Measurements from ENCODE around the gene B4GALNT3.
"Not testable (repeated sequence)": the region's sequence is repeated elsewhere in the genome, so short reads cannot be mapped to it uniquely, and the experiment has no call there.

B4GALNT3 gene

DNA sequence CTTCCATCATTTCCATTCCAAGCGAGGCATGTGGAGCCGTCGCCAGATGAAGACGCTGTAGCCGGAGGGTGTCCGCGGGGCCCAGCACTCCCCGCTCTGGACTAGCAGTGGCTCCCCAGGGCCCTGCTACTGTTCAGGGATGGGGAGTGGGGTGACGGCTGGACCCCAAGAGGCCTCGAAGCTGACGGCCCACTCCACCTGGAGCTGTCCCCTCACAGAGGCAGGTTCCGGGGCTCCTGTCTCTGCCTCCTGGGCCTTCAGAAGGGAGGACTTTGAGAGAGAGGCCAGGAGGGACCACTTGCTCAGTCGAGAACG lies 101.6 kb downstream of the B4GALNT3 start:
- DNase-seq: no peak

DNA sequence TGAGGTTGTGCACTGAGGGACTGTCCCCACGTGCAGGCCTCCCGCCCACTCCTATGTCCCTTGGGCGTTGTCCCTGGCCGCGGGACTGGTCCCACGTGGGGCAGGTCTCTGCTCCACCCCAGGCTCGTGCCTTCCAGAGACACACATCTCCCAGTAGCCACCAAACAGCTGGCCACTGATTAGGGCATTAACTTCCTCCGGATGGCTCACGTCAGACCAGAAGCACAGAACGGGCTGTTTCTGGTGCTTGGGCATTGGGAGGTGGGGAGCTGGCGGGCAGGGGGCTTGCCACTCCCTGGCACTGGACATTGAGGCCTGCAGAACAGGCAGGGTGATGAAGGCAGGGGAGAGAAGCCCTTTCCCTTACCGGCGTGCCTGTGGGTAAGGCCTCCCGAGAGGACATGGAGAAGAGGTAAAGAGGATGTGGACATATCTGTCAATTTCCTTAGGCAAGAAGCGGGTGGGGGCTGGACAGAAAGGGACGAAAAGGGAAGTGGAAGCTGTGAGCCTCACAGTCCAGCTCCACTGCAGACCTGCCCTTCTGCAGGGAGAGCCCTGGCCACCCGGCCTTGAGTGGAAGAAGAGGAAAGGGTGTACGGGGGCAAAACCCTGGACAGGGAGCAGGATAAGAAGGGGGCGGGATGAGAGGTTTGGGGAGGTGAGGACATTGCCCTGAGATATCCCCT lies 102.3 kb downstream of the B4GALNT3 start:
- DNase-seq: no peak

DNA sequence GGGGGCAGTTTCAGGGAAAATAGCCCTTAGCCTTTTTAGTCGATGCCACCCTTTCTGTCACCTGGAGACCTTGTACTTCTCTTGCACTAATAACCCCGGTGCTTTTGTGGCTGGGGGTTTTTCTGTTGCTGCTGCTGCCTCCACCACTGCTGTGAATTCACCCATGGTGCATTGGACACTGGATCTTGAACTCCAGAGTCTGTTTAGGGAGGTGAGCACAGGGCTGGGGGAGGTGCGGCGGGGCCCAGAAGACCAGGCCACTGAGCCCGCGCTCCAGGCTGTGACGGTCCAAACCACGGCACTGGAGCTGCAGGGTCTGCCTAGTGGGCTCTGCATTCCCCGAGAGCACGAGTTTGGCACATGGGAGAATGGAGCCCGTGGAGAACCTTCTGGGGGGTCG lies 102.9 kb downstream of the B4GALNT3 start:
- DNase-seq: no peak

DNA sequence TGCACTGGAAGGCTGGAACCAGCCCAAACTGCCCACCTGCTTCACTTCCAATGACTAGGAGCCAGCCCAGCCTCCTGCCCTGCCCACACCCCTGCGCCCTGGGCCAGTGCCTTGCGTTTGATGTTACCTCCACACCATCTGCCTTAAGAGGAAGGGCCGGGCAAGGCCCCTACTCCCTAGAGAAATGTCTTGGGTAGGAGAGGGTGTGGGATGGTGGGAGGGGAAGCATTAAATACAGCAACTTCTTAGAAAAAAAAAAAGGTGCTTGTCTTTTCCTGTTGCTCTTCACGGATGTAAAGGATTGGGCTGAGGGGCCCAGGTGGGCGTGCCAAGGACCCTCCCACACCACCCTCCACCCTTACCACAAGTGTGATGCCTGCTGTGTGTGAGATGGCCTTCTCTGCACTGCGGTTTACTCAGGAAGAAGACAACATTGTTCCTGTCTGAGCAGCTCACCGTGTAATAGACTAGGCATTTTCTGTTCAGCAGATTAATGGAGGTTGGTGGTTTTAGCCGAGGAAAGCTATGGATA lies 103.6 kb downstream of the B4GALNT3 start:
- no peak for DNase-seq

DNA sequence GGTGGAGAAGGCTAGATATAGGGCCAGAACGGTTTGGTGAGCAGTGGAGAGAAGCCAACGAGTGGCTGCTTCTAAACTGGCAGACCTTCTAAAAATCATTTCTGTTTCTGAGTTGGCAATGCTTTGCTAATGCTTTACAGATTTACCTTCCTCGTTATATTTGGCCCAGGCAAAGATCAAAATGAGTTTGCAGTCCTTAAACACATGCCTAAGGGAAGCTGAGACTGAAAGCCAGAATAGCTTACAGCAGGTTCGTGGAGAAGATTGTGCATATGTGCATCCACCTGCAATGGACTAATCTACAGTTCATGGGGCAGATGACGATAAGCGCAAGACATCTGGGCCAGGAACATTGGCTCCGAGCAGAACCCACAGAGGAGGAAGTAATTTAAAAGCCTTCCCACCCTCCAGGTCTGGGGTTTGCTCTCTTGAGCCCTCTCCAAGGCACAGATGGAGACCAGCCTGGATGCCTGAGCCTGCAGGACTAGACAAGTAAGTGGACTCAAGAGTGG lies 104.1 kb downstream of the B4GALNT3 start:
- DNase-seq: no peak

DNA sequence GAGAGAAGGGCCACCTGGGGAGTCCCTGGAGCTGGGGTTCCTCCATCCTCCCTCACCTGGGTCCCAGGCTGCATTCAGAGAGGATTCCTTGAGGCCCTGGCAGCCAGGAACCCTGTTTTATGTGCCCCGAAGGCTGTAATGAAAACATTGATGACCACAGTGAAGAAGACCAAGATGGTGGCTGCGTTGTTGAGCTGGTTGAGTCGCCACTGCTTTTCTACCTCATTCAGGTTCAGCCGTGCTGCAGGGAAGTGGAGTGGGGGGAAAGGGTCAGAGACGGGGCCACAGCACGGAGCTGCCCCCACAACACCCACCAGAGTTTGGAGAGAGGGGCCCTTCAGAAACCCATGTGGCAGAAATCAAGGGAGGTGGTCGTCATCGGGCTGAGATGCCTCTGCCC lies 105.4 kb downstream of the B4GALNT3 start:
- DNase-seq: no peak

DNA sequence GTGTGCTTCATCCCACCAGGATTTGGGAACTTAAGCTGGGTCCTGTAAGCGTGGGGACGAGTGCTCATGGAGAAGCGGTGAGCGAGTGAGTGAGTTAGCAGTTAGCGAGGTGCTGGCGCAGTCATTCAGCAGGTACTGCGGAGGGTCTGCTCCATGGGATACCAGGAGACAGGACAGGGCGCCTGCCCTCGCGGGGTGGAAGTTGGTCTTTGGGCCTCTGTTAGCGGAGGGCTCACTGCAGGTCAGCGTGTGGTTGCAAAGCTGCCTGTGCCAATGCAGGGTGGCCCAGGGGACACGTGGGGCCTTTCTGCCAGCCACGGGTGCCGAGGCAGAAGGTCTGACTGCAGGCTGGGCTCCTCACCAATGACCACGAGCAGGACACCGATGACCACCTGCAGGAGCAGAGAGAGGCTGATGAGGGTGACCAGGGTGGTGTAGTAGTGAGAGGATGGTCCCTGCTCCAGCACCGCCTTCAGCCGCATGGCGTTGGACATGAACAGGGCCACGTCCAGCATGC lies 105.9 kb downstream of the B4GALNT3 start:
- DNase-seq: no peak

DNA sequence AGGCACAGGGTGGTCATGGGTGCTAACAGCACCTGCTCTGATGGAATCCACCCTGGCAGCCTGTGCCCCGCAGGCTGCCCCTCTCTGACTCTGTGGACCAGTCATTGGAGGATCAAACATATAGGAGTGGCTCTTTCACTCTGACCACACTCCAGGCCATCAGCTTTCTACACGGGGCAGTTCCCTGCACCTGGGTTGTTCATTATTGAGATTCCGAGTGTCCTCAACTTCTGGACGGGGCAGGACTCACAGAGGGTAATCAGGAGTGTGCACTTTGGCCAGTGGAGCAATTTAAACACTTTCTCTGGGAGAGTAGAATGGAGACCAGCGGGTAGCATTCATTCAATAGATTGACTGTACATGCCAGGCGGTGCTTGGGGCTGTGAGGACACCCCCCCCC lies 108.7 kb downstream of the B4GALNT3 start:
- no peak for DNase-seq

DNA sequence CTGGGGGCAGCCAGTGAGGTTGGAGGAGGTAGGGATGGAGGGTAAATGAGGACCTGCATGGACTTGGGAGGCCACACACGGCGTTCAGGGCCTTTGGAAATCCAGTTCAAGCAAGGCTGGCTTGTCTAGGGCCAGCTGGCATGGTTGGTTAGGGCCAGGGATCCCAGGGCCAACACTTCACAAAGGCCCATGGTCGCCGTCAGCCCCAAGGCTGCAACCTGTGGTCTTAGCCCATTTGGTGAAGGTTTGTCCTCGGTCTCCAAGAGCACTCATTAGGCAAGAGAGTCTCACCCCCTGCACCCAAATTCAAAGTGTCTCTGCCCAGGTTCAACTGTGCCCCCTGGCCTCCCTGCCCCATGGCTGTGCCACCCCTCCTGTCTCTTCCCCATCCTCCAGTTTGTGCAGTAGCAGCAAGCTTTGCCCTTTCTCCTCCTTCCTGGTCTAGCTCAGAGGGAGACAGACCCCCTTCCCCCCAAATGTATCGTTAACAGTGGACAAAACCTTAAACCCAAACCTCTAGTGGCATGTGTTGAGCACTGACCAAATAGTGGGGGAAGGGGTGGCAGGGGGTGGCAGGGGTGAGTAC lies 109.4 kb downstream of the B4GALNT3 start:
- DNase-seq: no peak

DNA sequence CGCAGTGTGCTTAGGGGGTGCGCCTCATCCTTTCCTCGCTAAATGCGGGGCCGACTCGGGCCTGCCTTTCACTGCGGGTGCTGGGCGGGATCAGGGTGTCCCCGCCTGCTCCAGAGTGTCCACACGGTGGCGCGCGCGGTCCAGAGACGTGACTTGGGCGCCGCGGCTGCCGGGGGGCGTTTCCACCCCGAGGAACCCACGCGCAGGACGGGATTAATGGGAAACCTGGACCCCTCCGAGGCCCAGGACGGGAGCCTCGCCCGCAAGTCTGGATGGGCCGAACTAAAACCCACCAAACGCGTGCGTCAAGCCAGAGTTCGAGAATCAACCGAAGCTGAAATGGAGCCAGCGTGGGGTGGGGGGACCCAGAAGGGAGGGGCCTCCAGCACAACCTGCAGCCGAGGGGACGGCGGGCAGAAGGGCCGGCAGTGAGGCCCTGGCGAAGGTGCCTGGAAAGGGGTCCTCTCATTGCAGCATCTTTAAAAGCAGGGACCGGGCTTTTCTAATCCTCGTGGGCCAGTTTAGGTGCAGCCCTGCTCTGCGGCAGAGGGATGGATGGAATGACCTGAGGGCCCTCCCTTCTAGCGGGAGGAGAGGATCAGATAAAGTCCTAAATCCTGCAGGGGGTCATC lies 110.2 kb downstream of the B4GALNT3 start:
- peak; percentile 46 for DNase-seq

DNA sequence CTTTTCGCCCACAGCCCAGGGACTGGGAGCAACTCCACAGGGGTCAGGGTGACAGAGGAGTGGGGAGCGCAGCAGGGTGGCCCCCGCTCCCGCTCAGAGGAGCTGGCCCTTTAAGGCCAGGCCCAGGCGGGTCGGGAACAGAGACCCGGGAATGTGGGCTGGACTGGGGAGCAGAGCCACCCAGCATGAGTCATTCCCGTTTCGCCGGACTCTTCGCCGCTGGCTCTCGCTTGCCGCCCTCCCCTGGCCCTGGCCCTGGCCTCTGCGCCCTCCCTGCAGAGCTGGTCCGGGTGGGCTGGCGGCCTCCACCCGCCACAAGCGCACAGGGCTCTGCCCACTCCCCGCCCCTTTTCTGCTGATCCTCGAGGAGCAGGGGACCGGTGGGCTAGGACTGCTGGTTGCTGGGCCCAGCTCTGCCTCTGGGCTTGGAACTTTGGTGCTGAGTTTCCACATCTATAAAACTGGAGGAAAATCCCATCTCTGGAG lies 110.7 kb downstream of the B4GALNT3 start:
- DNase-seq: no peak

DNA sequence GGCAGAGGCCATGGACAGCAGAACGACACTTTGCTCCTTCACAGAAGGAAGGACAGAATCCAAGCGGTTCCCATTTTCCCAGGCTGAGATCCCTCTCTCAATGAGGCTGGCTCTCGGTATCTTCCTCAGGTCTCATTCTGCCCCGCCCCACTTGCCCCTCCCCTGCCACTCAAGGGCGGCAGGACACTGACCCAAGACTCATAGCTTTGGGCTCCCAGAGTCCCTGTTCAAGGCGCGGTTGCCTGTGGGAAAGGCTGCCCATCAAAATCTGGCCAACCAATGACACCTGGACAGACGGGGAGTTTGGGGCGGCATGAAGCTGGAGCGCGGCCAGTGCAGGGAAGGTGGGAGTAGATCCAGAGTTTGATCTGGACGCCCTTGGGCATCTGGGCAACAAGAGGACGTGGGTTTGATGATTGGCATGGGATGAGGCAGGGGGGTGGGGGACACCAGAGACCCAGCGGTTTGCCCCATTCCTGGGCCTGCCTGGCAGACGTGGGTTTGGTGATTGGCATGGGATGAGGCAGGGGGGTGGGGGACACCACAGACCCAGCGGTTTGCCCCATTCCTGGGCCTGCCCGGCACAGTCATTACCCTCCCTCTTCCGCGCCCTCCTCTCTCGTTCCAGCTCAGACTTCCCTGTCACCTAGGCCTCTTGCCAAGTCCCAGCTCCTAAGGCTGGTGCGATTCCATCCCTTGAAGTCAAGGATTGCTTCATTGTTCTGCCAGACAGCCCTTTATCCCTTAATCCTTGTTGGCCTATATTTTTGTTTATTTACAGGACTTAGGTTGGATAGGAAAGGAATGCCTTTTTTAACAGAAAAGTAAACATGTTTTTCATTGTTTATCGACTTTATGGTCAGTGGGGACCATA lies 111.4 kb downstream of the B4GALNT3 start:
- peak; percentile 66 for DNase-seq

DNA sequence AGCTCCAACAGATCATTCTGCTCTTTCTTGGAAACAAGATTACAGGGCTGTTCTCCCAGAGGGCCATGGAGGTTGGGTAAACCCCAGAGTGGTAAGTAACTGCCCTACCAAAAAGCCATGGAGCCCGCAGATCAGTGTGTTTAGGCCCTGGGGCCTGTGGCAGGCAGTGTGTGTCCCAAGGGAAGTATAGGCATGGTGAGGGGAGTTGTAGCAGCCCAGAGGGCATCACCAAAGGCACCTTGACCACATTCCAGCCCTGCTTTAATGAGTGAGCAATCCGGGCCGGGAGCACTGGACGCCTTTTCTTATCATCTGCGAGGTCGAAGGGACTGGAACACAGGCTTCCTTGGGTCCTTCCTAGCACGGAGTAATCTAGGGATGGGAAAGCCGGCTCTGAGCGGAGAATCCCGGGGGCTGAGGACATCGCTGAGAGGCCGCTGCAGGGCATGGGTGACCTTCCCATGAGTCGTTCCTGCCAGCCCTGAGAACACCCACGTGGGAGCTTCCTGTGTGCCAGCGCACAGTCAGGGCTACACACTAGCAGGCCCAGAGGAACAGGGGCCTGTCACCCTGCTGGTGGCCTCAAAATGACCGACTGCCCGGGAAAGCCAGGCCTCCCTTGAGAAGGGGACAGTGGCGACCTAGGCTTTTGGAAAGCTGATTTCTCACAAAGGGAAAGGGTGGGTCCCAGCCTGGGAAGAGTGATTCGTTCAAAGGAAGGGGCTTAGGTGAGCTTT lies 112.2 kb downstream of the B4GALNT3 start:
- DNase-seq: no peak

DNA sequence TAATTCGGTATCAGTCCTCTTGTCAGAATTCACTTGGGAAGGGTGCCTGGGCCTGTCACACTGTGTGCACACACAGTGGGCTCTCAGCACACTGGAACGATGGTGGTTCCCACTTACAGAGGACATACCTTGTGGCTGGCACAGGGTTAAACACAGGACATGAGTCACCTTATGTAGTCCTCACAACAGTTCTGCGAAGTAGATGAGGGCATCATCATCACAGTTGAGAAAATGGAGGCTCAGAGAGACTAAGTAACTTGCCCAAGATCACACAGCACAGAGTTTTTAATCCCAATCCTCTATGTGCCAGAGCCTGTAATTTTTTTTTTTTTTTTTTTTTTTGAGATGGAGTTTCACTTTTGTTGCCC lies 112.8 kb downstream of the B4GALNT3 start:
- no peak for DNase-seq

DNA sequence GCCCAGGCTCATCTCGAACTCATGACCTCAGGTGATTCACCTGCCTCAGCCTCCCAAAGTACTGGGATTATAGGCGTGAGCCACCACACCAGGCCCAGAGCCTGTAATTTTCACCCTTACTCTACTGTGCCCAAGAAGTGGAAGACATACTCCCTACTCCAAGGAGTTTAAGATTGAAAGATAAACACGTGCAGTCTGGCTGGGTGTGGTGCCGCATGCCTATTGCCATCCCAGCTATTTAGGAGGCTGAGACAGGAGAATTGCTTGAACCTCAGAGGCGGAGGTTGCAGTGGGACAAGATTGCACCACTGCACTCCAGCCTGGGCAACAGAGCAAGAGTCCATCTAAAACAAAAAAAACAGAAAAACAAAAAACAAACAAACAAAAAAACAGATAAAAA lies 113.5 kb downstream of the B4GALNT3 start:
- DNase-seq: no peak

DNA sequence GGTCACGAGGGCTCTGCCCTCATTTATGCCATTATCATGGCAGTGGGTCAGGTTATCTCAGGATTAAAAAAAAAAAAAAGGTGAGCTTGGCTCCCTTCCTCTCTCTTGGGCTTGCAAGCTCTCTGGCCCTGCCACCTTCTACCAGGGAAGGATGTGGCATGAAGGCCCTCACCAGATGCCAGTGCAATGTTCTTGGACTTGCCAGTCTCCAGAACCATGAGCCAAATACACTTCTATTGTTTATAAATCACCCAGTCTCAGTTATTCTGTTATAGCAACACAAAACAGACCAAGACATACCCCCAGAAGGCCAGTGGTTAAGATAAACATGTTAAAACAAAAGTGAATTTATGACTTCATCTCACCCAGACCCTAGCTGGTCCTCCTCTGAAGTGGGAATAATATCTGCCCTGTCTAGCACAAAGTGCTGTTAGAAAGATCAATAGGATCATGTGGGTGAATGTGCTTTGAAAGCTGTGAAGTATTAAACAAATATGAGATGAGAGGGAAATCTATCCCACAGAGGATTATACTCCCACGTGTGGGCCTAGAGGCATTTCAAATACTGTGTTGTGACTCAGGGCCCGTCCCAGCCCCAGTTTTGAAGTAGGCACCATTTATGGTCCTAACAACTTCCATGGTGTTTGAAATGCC lies 114.9 kb downstream of the B4GALNT3 start:
- DNase-seq: no peak

DNA sequence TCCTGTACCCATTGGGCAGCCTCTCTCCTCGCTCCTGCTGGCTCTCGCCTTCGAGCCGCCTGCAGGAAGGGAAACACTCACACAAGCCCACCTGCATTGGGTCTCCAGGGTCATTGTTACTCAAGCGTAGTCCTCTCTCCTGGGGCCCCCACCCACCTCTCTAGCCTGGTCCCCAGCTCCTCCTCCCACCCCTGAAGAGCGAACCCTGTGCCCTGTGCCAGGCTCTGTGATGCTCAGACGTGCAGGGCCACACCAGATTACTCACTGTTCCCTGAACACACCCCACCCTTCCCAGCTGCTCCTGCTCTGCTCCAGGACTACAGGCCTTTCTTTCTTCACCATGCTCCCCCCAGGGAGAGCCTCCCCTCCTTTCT lies 115.4 kb downstream of the B4GALNT3 start:
- DNase-seq: no peak

DNA sequence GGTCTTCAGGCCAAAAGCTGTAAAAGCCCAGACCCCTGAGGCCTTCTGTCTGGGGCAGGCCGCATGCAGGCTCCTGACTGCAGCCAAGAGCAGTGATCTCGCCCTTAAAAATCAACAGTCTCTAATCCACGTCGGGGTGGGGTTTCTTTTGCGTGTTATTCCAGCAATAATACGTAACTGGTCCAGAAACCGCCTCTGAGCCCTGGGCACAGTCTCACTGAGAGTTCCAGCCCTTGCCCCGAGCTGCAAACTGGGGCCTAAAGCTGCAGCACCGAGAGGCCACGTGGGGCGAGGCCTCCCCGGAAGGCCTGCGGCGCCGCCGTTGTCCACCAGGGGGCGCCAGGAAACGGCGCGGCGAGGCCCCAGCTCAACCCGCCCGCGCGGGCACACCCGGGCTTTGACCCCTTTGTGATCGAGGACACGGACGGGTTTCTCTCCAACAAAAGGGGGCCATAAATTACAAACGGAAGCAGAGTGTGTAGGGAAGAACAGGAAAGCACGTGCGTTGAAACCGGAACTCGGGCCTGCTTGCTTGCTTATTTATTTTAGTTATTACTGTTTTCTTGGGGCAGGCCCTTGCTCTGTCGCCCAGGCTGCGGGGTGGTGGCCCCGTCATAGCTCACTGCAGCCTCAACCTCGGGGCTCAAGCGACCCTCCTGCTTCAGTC lies 116.3 kb downstream of the B4GALNT3 start:
- peak; percentile 52 for DNase-seq

DNA sequence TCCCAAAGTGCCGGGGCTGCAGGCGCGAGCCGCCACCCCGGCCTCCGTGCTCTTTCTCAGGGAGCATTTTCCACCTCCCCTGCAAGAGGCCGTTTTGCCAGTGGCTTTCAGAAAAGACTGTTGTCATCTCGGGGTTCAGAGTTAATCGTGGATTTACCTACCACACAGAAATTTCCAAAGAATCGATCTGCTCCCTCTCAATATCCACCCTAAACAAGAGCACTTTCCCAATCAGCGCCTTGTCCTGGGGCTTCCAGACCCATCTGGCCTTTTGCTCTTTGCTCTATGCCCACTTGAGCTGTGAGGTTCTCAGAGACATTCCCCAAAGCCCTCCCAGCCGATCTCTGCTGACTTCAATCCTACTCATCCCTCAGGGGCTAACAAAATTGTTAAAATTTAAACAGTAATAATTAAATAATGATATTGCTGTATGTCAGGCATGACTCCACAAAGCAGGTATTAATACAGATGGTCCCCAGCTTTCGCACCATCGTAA lies 116.9 kb downstream of the B4GALNT3 start:
- no peak for DNase-seq

DNA sequence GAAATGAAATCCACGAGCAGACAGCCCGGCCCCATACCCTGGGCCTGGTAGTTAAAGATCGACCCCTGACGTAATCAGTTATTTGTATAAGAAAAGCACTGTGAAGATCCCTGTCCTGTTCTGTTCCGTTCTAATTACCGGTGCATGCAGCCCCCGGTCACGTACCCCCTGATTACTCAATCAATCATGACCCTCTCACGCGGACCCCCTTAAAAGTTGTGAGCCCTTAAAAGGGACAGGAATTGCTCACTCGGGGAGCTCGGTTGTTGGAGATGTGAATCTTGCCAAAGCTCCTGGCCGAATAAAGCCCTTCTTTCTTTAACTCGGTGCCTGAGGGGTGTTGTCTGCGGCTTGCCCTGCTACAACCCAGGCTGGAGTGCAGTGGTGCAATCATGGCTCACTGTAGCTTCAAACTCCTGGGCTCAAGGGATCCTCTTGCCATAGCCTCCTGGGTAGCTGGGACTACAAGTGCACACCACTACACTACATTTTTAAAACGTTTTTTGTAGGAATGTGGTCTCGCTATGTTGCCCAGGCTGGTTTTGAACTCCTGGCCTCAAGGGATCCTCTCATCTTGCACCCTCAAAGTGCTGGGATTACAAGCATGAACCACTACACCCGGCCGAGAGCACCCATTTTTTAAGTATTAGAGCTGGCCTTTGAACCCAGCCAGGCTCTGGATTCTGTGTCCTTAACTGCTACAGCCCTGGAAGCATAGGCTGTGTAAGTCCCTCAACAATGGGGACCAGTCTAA lies 118.4 kb downstream of the B4GALNT3 start:
- not testable (repeated sequence) for DNase-seq
